ENCODE results near the gene SLC20A1. TPM values are rescaled to one million over a fixed set of nuclear protein-coding genes. Genes with fewer than 3 reads are reported as not detected.
A peak's percentile ranks its signal among the peaks of the same experiment; 100 is the strongest.

SLC20A1 gene
- total and polyA plus RNA-seq, 2 of the 4 experiments (the other 2 are of a cell fraction), result 93.6 to 94.1 TPM

- Histone ChIP-seq H3K79me1 (ENCODE audit: low read depth in 1 of 2, low read length in 2 of 2) (peaks cover 36 to 65% of the 10 kb centered on the region in 2 experiments), H3K9me1 (ENCODE audit: insufficient read depth, low read length) (peaks cover 13% of the 10 kb centered on the region), H2AK9ac (replicated peaks; ENCODE audit: low read depth, low read length, poor library complexity) (no peak overlapping the region), H3K4me3 (ENCODE audit: insufficient read depth, low read depth, low read length) (no peak overlapping the region), H2AK5ac (ENCODE audit: low read depth, low read length) (no peak overlapping the region), H3K4ac (ENCODE audit: low read depth, low read length) (no peak overlapping the region), H3K4me2 (ENCODE audit: low read depth, low read length) (no peak overlapping the region), H4K20me1 (ENCODE audit: insufficient read depth, low read length) (peaks cover 24% of the 10 kb centered on the region), H3K4me1 (ENCODE audit: control insufficient read depth, insufficient read depth, low read length) (0 out of 2 replicates have a peak, but pooled peaks cover 6% of the 10 kb centered on the region), H3K14ac (replicated peaks; ENCODE audit: low read depth, low read length) (no peak overlapping the region), H2AFZ (replicated peaks; ENCODE audit: low read length, poor library complexity) (no peak overlapping the region), H3K27me3 (ENCODE audit: control insufficient read depth, insufficient read depth, low read length) (no peaks in the 10 kb centered on the region), H3K36me3 (ENCODE audit: control insufficient read depth, insufficient read depth, low read length) (peaks cover 53% of the 10 kb centered on the region), H3K9ac (ENCODE audit: low read depth, low read length) (no peak overlapping the region), H3K9me3 (ENCODE audit: control insufficient read depth, insufficient read depth, low read length) (no peaks in the 10 kb centered on the region), H4K91ac (ENCODE audit: insufficient read depth, low read depth, low read length) (no peak overlapping the region), H3K27ac (ENCODE audit: insufficient read depth, low read length) (no peak overlapping the region), H4K5ac (ENCODE audit: low read depth, low read length) (no peak overlapping the region), H2BK5ac (ENCODE audit: low read depth, low read length, poor library complexity, severe bottlenecking) (peak overlapping the region; percentile 24), H3K18ac (ENCODE audit: low read depth, low read length) (no peak overlapping the region), H2BK15ac (ENCODE audit: low read depth, low read length) (no peak overlapping the region), H2BK20ac (ENCODE audit: low read depth, low read length) (no peak overlapping the region), H4K8ac (ENCODE audit: low read depth in 2 of 2, low read length in 2 of 2) (peak overlapping the region in 1 of 2 experiments; percentile 16; a peak in 1 of 4 replicates), H2BK120ac (ENCODE audit: low read depth, low read length) (no peak overlapping the region), H3K23ac (ENCODE audit: low read depth, low read length) (peak overlapping the region; percentile 65; the same call in 1 of the 2 replicates), H3K56ac (ENCODE audit: extremely low read depth, insufficient read depth, low read length) (no peak overlapping the region)
- intact Hi-C loops (cut with micrococcal nuclease), result no loop called here
- WGBS, 2 experiments (ENCODE audit: extremely low coverage in 2 of 2, insufficient read length in 1 of 2), result 100% methylated on average over 1 of the region's 2 CpGs; no CpG with 5 or more reads in 1 of the 2 experiments
- no TSS peak for BruUV-seq (replicated peaks)
- ChIA-PET CTCF (interaction anchor here (0.7 to 0.9 kb wide), 2 partner anchors 9 to 58 kb away, joined by 3 read pairs; no protein-coding TSS in a partner anchor), POLR2A (ENCODE audit: unreplicated experiment) (no interaction called here)
- in situ Hi-C loops (cut with MboI; ENCODE audit: low sequenced_read_pairs), result no loop called here
- no peak for TF ChIP-seq SMC3 (IDR thresholded peaks at IDR 0.05; ENCODE audit: low read depth, low read length)
- ATAC-seq (ENCODE audit: low read depth) (no peak), DNase-seq (no peak)
- dilution Hi-C loops (cut with HindIII; ENCODE audit: low sequenced_read_pairs, unreplicated experiment), result no loop called here
Measured at GRCh38 chr2:112658301-112658700, 12.6 kb downstream of the SLC20A1 start.
